AG04449 (cell line): ENCODE measurements around the gene KCNC2.

ENCODE experiments used
- CTCF ChIA-PET: fragments of 350-600 bp; formaldehyde crosslinking; extraction: SDS; loops from one replicate; lab custom pipeline; 2021; ENCODE audit warnings: antibody characterized with exemption; lab: Yijun Ruan, JAX
- POLR2A ChIA-PET: fragments of 400-600, 350-600 bp; formaldehyde crosslinking; extraction: SDS; loops from one replicate; lab custom pipeline; 2020; ENCODE audit warnings: antibody characterized with exemption, inconsistent platforms; lab: Yijun Ruan, JAX
- DNase-seq: peaks from one replicate; pipeline ENCODE4 v3.0.0-alpha.2; 2010; ENCODE audit warnings: low read depth, low spot score
- H3K4me3 ChIP-seq: 2 replicates; pipeline ENCODE4 v1.5.1; 2011; ENCODE audit warnings: low read depth, mild to moderate bottlenecking, control low read depth, low read length
- TF ChIP-seq, protein P1 (sequence below): IDR thresholded peaks from one replicate; pipeline ENCODE4 v1.5.1; 2011; ENCODE audit warnings: mild to moderate bottlenecking, moderate library complexity, low read length, control low read depth, inconsistent platforms; ENCODE audit not compliant: insufficient read depth; ENCODE audit errors: missing control alignments

The KCNC2 gene

GRCh38 chr12:75101781-75102180, 107.9 kb downstream of the KCNC2 start:
- CTCF ChIA-PET: no interaction called here
- POLR2A ChIA-PET: no interaction called here
- no peak overlapping the region for H3K4me3 ChIP-seq
- DNase-seq: no peak
- TF ChIP-seq, protein P1, sequence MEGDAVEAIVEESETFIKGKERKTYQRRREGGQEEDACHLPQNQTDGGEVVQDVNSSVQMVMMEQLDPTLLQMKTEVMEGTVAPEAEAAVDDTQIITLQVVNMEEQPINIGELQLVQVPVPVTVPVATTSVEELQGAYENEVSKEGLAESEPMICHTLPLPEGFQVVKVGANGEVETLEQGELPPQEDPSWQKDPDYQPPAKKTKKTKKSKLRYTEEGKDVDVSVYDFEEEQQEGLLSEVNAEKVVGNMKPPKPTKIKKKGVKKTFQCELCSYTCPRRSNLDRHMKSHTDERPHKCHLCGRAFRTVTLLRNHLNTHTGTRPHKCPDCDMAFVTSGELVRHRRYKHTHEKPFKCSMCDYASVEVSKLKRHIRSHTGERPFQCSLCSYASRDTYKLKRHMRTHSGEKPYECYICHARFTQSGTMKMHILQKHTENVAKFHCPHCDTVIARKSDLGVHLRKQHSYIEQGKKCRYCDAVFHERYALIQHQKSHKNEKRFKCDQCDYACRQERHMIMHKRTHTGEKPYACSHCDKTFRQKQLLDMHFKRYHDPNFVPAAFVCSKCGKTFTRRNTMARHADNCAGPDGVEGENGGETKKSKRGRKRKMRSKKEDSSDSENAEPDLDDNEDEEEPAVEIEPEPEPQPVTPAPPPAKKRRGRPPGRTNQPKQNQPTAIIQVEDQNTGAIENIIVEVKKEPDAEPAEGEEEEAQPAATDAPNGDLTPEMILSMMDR: no peak

- no peak for DNase-seq
- ChIA-PET CTCF (no interaction called here), POLR2A (no interaction called here)
- TF ChIP-seq, protein P1: no peak
- no peak overlapping the region for H3K4me3 ChIP-seq
Measured at GRCh38 chr12:75099210-75099609, 110.4 kb downstream of the KCNC2 start.

GRCh38 chr12:75097003-75097402, 112.6 kb downstream of the KCNC2 start:
- no peak for DNase-seq
- ChIA-PET POLR2A (no interaction called here), CTCF (no interaction called here)
- TF ChIP-seq, protein P1: no peak
- H3K4me3 ChIP-seq: no peak overlapping the region

DNA sequence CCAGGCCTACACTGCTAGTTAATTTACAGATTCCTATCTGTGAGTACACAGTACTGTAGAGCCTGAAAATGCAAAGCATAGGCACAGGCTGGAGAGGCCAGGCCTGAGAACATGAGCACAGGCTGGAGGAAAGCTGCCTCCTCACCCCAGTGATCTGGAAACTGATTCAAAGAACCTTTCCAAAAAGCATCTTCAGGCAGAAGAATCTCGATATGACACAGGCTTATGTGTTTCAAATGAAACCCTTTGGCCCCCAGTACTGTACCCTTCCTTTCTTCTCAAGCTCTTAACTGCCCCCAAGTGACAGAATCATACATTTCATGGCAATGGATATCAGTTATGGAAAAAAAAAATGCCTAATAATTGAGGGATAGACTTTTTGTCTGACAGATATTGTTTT, 122.0 kb downstream of the KCNC2 start:
- POLR2A ChIA-PET: no interaction called here
- TF ChIP-seq, protein P1: no peak
- H3K4me3 ChIP-seq: no peak overlapping the region
- no peak for DNase-seq
- CTCF ChIA-PET: interaction anchor here (1.0 kb wide), 1 partner anchor 29 kb away, joined by 3 read pairs; no protein-coding TSS in a partner anchor

- TF ChIP-seq, protein P1: no peak
- no peak overlapping the region for H3K4me3 ChIP-seq
- CTCF ChIA-PET: interaction anchor here (0.9 kb wide), 1 partner anchor 43 kb away, joined by 3 read pairs; no protein-coding TSS in a partner anchor
- peak; percentile 12 for DNase-seq
- POLR2A ChIA-PET: no interaction called here
Measured at GRCh38 chr12:75086091-75087038, 123.3 kb downstream of the KCNC2 start.

GRCh38 chr12:75081305-75081704, 128.3 kb downstream of the KCNC2 start:
- no peak for DNase-seq
- H3K4me3 ChIP-seq: no peak overlapping the region
- POLR2A ChIA-PET: no interaction called here
- TF ChIP-seq, protein P1: no peak
- CTCF ChIA-PET: no interaction called here
